IMR-90 (cell line): ENCODE measurements around the gene DLD. TPM values are rescaled to one million over a fixed set of nuclear protein-coding genes. Genes with fewer than 3 reads are reported as not detected.
A peak's percentile ranks its signal among the peaks of the same experiment; 100 is the strongest.

Experiments
- ATAC-seq: fragments of 200-7000 bp; cut with Tn5 transposase; 2 replicates; pipeline ENCODE4 v1.9.1; 2020; ENCODE audit warnings: low read depth, mild to moderate bottlenecking, moderate library complexity
- BruUV-seq: library from RNA; stranded (reverse); fragments of 400-500 nt; replicated peaks from 2 replicates; lab custom pipeline; 2021; lab: Mats Ljungman, UMichigan
- CTCF ChIA-PET: fragments of 300-600 bp; formaldehyde crosslinking; extraction: SDS; loops from one replicate; lab custom pipeline; 2021; ENCODE audit warnings: antibody characterized with exemption; lab: Yijun Ruan, JAX
- POLR2A ChIA-PET: fragments of 300-600 bp; sonication (Branson Sonifier 250); formaldehyde crosslinking; loops from one replicate; lab custom pipeline; 2022; ENCODE audit warnings: antibody characterized with exemption; ENCODE audit not compliant: unreplicated experiment; lab: Charles Lee
- DNase-seq: peaks from one replicate; pipeline ENCODE4 v3.0.0; 2013
- H2AFZ ChIP-seq: replicated peaks from 2 replicates; pipeline ENCODE3; 2013; ENCODE audit warnings: low read length, mild to moderate bottlenecking; ENCODE audit not compliant: poor library complexity
- H2AK5ac ChIP-seq: 2 replicates; pipeline ENCODE4 v1.6.1; 2013; ENCODE audit warnings: low read depth, low read length, inconsistent platforms
- H2AK9ac ChIP-seq: replicated peaks from 2 replicates; pipeline ENCODE3; 2013; ENCODE audit warnings: mild to moderate bottlenecking, low read depth, low read length, moderate library complexity; ENCODE audit not compliant: poor library complexity
- H2BK120ac ChIP-seq: 2 replicates; pipeline ENCODE4 v1.6.1; 2013; ENCODE audit warnings: low read depth, low read length, inconsistent platforms
- H2BK15ac ChIP-seq: 3 replicates; pipeline ENCODE4 v1.6.1; 2013; ENCODE audit warnings: low read depth, low read length, inconsistent platforms
- H2BK20ac ChIP-seq: 2 replicates; pipeline ENCODE4 v1.6.1; 2013; ENCODE audit warnings: low read depth, mild to moderate bottlenecking, inconsistent platforms, low read length, moderate library complexity
- H2BK5ac ChIP-seq: 2 replicates; pipeline ENCODE4 v1.6.1; 2013; ENCODE audit warnings: mild to moderate bottlenecking, low read depth, low read length, inconsistent platforms; ENCODE audit not compliant: poor library complexity, severe bottlenecking
- H3K14ac ChIP-seq: replicated peaks from 2 replicates; pipeline ENCODE4 v1.6.1; 2013; ENCODE audit warnings: low read depth, low read length, inconsistent platforms
- H3K18ac ChIP-seq: 2 replicates; pipeline ENCODE4 v1.6.1; 2013; ENCODE audit warnings: low read depth, low read length, control low read depth
- H3K23ac ChIP-seq: 2 replicates; pipeline ENCODE4 v1.6.1; 2013; ENCODE audit warnings: low read depth, low read length, inconsistent platforms
- H3K27ac ChIP-seq: 2 replicates; pipeline ENCODE4 v1.5.1; 2013; ENCODE audit warnings: mild to moderate bottlenecking, control low read depth, low read length; ENCODE audit not compliant: insufficient read depth
- H3K27me3 ChIP-seq: 2 replicates; pipeline ENCODE4 v1.6.1; 2013; ENCODE audit warnings: low read length; ENCODE audit not compliant: control insufficient read depth, insufficient read depth
- H3K36me3 ChIP-seq: 2 replicates; pipeline ENCODE4 v1.6.1; 2013; ENCODE audit warnings: low read length, mixed read lengths; ENCODE audit not compliant: control insufficient read depth, insufficient read depth
- H3K4ac ChIP-seq: 2 replicates; pipeline ENCODE4 v1.6.1; 2013; ENCODE audit warnings: low read depth, low read length, inconsistent platforms
- H3K4me1 ChIP-seq: 2 replicates; pipeline ENCODE4 v1.6.1; 2013; ENCODE audit warnings: low read length, mixed read lengths; ENCODE audit not compliant: control insufficient read depth, insufficient read depth
- H3K4me2 ChIP-seq: 2 replicates; pipeline ENCODE4 v1.6.1; 2013; ENCODE audit warnings: low read depth, mild to moderate bottlenecking, control low read depth, low read length, moderate library complexity
- H3K4me3 ChIP-seq: 2 replicates; pipeline ENCODE4 v1.5.1; 2013; ENCODE audit warnings: low read depth, mild to moderate bottlenecking, control low read depth, low read length, moderate library complexity; ENCODE audit not compliant: insufficient read depth
- H3K56ac ChIP-seq: 2 replicates; pipeline ENCODE4 v1.6.1; 2013; ENCODE audit warnings: low read length, inconsistent platforms; ENCODE audit not compliant: insufficient read depth; ENCODE audit errors: extremely low read depth
- H3K79me1 ChIP-seq, 2 experiments: 2 replicates each; pipeline ENCODE4 v1.6.1; 2013; ENCODE audit warnings: low read length in 2 of 2, inconsistent platforms in 1 of 2, low read depth in 1 of 2
- H3K9ac ChIP-seq: 2 replicates; pipeline ENCODE4 v1.6.1; 2013; ENCODE audit warnings: low read depth, low read length, control low read depth
- H3K9me1 ChIP-seq: 2 replicates; pipeline ENCODE4 v1.6.1; 2013; ENCODE audit warnings: low read length, inconsistent platforms; ENCODE audit not compliant: insufficient read depth
- H3K9me3 ChIP-seq: 2 replicates; pipeline ENCODE4 v1.6.1; 2013; ENCODE audit warnings: low read length; ENCODE audit not compliant: control insufficient read depth, insufficient read depth
- H4K20me1 ChIP-seq: 2 replicates; pipeline ENCODE4 v1.6.1; 2013; ENCODE audit warnings: low read length, inconsistent platforms; ENCODE audit not compliant: insufficient read depth
- H4K5ac ChIP-seq: 2 replicates; pipeline ENCODE4 v1.6.1; 2013; ENCODE audit warnings: mild to moderate bottlenecking, low read depth, low read length, control low read depth
- H4K8ac ChIP-seq, 2 experiments: 2 replicates each; pipeline ENCODE4 v1.6.1; 2013; ENCODE audit warnings: low read depth in 2 of 2, low read length in 2 of 2, control low read depth in 1 of 2, inconsistent platforms in 1 of 2
- H4K91ac ChIP-seq: 2 replicates; pipeline ENCODE4 v1.6.1; 2013; ENCODE audit warnings: low read depth, low read length, inconsistent platforms; ENCODE audit not compliant: insufficient read depth
- BHLHE40 ChIP-seq: fragments of 150-350 bp; IDR thresholded peaks from 2 replicates; pipeline ENCODE4 v1.6.1; 2016; ENCODE audit warnings: mild to moderate bottlenecking, low read depth, low read length
- CEBPB ChIP-seq: IDR thresholded peaks from 2 replicates; pipeline ENCODE4 v1.6.1; 2012; ENCODE audit warnings: low read depth, low read length, improper control_type of control experiment
- CHD1 ChIP-seq: IDR thresholded peaks from 2 replicates; pipeline ENCODE4 v1.6.1; 2012; ENCODE audit warnings: low read depth, low read length, improper control_type of control experiment
- FOS ChIP-seq: fragments of 150-350 bp; IDR thresholded peaks from 2 replicates; pipeline ENCODE4 v1.6.1; 2016; ENCODE audit warnings: low read depth, low read length
- MAFK ChIP-seq: IDR thresholded peaks from 2 replicates; pipeline ENCODE4 v1.6.1; 2012; ENCODE audit warnings: low read depth, low read length, improper control_type of control experiment
- MAZ ChIP-seq: IDR thresholded peaks from 2 replicates; pipeline ENCODE4 v1.6.1; 2012; ENCODE audit warnings: low read depth, mild to moderate bottlenecking, low read length, improper control_type of control experiment, moderate library complexity, borderline replicate concordance
- MXI1 ChIP-seq: IDR thresholded peaks from 2 replicates; pipeline ENCODE4 v1.6.1; 2012; ENCODE audit warnings: low read depth, mild to moderate bottlenecking, low read length, moderate library complexity, borderline replicate concordance
- NFE2L2 ChIP-seq: fragments of 150-350 bp; IDR thresholded peaks from 2 replicates; pipeline ENCODE4 v1.6.1; 2016; ENCODE audit warnings: low read depth, mild to moderate bottlenecking, low read length
- POLR2A ChIP-seq: IDR thresholded peaks from 2 replicates; pipeline ENCODE4 v1.6.1; 2012; ENCODE audit warnings: mild to moderate bottlenecking, low read depth, low read length
- RAD21 ChIP-seq: IDR thresholded peaks from 2 replicates; pipeline ENCODE4 v1.6.1; 2012; ENCODE audit warnings: low read length, improper control_type of control experiment
- RCOR1 ChIP-seq: IDR thresholded peaks from 2 replicates; pipeline ENCODE4 v1.6.1; 2012; ENCODE audit warnings: mild to moderate bottlenecking, low read length, improper control_type of control experiment; ENCODE audit not compliant: insufficient replicate concordance
- RFX5 ChIP-seq: IDR thresholded peaks from 2 replicates; pipeline ENCODE4 v1.8.0; 2012; ENCODE audit warnings: low read depth, mild to moderate bottlenecking, low read length, moderate library complexity
- SMC3 ChIP-seq: fragments of 150-350 bp; IDR thresholded peaks from 2 replicates; pipeline ENCODE4 v1.6.1; 2016; ENCODE audit warnings: low read depth, mild to moderate bottlenecking, antibody characterized with exemption, low read length, moderate library complexity
- WGBS, 2 experiments: methylation state at CpG; one replicate each; pipeline versions ENCODE4 v1.1.5 to v1.1.7; 2013; ENCODE audit warnings: missing lambda C conversion rate in 2 of 2; ENCODE audit not compliant: insufficient read length in 1 of 2; ENCODE audit errors: extremely low coverage in 2 of 2; 5-methylcytosine and 5-hydroxymethylcytosine counted together
- dilution Hi-C: fragments of 300-500 bp; cut with HindIII; formaldehyde crosslinking; loops from one replicate; pipeline ENCODE4 v1.14.3; 2018; ENCODE audit warnings: low sequenced_read_pairs; ENCODE audit not compliant: unreplicated experiment
- in situ Hi-C: fragments of 300-500 bp; cut with MboI; formaldehyde crosslinking; loops from 3 replicates; pipeline ENCODE4 v1.14.3; 2019; ENCODE audit warnings: low sequenced_read_pairs, inconsistent platforms, mixed read lengths
- intact Hi-C: fragments of 100-400 bp; cut with micrococcal nuclease; formaldehyde crosslinking; loops from 2 replicates; pipeline ENCODE4 v1.10.0; 2022
- polyA plus RNA-seq, 3 experiments: library from polyadenylated mRNA; depleted of rRNA; stranded (reverse); fragments of >200 nt; gene quantifications; 2 replicates each; pipeline ENCODE4 v1.2.3, GENCODE V29; 2012; ENCODE audit warnings: low replicate concordance in 1 of 3
- total RNA-seq: library from RNA; depleted of rRNA; stranded (reverse); fragments of >200 nt; gene quantifications from 2 replicates; pipeline ENCODE4 v1.2.3, GENCODE V29; 2012
- TF ChIP-seq, protein P1 (sequence below): conservative IDR thresholded peaks from 2 replicates; pipeline ENCODE4 v1.5.1; 2012; ENCODE audit warnings: mild to moderate bottlenecking, low read depth, low read length, improper control_type of control experiment
- TF ChIP-seq, protein P2 (sequence below): fragments of 150-350 bp; IDR thresholded peaks from 2 replicates; pipeline ENCODE4 v1.6.1; 2016; ENCODE audit warnings: low read depth, mild to moderate bottlenecking, low read length, moderate library complexity, borderline replicate concordance
- TF ChIP-seq, protein P3 (sequence below): fragments of 150-350 bp; IDR thresholded peaks from 2 replicates; pipeline ENCODE4 v1.6.1; 2017; ENCODE audit warnings: mild to moderate bottlenecking, antibody characterized with exemption, low read length, low read depth

DLD gene
- total and polyA plus RNA-seq, 2 of the 4 experiments (the other 2 are of a cell fraction) = 121 to 361 TPM

DNA sequence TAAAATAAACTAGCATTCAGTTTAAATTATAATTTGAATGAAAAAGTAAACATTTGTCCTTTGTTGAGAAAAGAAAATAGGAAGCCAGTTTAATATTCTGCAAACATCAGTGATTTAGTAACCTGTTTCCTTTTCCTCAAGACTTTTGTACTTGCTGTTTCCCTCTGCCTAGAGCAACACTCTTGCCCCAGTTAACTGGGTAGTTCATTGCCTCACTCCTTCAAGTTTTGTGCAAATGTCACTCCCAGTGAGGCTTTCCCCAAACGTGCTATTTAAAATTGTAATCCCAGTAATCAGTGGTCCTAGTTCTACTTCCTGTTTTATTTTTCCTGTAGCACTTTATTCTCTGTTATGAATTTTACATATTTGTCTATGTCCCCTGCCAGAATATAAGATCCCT lies 23.8 kb downstream of the DLD start:
- no peak overlapping the region for H3K18ac ChIP-seq
- H4K91ac ChIP-seq = no peak overlapping the region
- no TSS peak for BruUV-seq
- H4K8ac ChIP-seq = no peak overlapping the region
- DNase-seq (no peak), ATAC-seq (no peak)
- no peak overlapping the region for H2BK120ac ChIP-seq
- H3K79me1 ChIP-seq = peaks cover 6 to 9% of the 10 kb centered on the region in 2 experiments; a peak in 3 of 4 replicates
- ChIA-PET POLR2A (no interaction called here), CTCF (no interaction called here)
- no peak overlapping the region for H2BK15ac ChIP-seq
- H2AK9ac ChIP-seq = no peak overlapping the region
- no CpG with 5 or more reads among the region's 1 CpG for WGBS, 2 experiments
- H3K4me3 ChIP-seq = no peak overlapping the region
- H2AK5ac ChIP-seq = no peak overlapping the region
- H3K9me3 ChIP-seq = no peaks in the 10 kb centered on the region
- no peak overlapping the region for H3K14ac ChIP-seq
- TF ChIP-seq MAZ = no peak
- TF ChIP-seq SMC3 = no peak
- no peak for TF ChIP-seq BHLHE40
- TF ChIP-seq FOS = no peak
- TF ChIP-seq, protein P1, sequence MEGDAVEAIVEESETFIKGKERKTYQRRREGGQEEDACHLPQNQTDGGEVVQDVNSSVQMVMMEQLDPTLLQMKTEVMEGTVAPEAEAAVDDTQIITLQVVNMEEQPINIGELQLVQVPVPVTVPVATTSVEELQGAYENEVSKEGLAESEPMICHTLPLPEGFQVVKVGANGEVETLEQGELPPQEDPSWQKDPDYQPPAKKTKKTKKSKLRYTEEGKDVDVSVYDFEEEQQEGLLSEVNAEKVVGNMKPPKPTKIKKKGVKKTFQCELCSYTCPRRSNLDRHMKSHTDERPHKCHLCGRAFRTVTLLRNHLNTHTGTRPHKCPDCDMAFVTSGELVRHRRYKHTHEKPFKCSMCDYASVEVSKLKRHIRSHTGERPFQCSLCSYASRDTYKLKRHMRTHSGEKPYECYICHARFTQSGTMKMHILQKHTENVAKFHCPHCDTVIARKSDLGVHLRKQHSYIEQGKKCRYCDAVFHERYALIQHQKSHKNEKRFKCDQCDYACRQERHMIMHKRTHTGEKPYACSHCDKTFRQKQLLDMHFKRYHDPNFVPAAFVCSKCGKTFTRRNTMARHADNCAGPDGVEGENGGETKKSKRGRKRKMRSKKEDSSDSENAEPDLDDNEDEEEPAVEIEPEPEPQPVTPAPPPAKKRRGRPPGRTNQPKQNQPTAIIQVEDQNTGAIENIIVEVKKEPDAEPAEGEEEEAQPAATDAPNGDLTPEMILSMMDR = no peak
- TF ChIP-seq RFX5 = no peak
- no peak for TF ChIP-seq CHD1
- TF ChIP-seq RAD21 = no peak
- no peak for TF ChIP-seq CEBPB
- no peak for TF ChIP-seq POLR2A
- TF ChIP-seq NFE2L2 = no peak
- TF ChIP-seq RCOR1 = no peak
- no peak for TF ChIP-seq MAFK
- no peak for TF ChIP-seq MXI1
- TF ChIP-seq, protein P2, sequence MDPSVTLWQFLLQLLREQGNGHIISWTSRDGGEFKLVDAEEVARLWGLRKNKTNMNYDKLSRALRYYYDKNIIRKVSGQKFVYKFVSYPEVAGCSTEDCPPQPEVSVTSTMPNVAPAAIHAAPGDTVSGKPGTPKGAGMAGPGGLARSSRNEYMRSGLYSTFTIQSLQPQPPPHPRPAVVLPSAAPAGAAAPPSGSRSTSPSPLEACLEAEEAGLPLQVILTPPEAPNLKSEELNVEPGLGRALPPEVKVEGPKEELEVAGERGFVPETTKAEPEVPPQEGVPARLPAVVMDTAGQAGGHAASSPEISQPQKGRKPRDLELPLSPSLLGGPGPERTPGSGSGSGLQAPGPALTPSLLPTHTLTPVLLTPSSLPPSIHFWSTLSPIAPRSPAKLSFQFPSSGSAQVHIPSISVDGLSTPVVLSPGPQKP = no peak
- TF ChIP-seq, protein P3, sequence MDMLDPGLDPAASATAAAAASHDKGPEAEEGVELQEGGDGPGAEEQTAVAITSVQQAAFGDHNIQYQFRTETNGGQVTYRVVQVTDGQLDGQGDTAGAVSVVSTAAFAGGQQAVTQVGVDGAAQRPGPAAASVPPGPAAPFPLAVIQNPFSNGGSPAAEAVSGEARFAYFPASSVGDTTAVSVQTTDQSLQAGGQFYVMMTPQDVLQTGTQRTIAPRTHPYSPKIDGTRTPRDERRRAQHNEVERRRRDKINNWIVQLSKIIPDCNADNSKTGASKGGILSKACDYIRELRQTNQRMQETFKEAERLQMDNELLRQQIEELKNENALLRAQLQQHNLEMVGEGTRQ = no peak
- H3K9ac ChIP-seq = no peak overlapping the region
- dilution Hi-C loops (no loop called here), in situ Hi-C loops (no loop called here), intact Hi-C loops (no loop called here)
- H3K27me3 ChIP-seq = no peaks in the 10 kb centered on the region
- H3K9me1 ChIP-seq = peaks cover 3% of the 10 kb centered on the region
- no peaks in the 10 kb centered on the region for H4K20me1 ChIP-seq
- H3K36me3 ChIP-seq = peaks cover 18% of the 10 kb centered on the region
- no peak overlapping the region for H2BK20ac ChIP-seq
- H3K4me1 ChIP-seq = no peaks in the 10 kb centered on the region
- no peak overlapping the region for H3K4ac ChIP-seq
- H2AFZ ChIP-seq = no peak overlapping the region
- H3K4me2 ChIP-seq = no peak overlapping the region
- H3K27ac ChIP-seq = no peak overlapping the region
- H3K56ac ChIP-seq = no peak overlapping the region
- H2BK5ac ChIP-seq = no peak overlapping the region
- H4K5ac ChIP-seq = 0 out of 2 replicates have a peak overlapping the region, but pooled peaks have one; percentile 56
- no peak overlapping the region for H3K23ac ChIP-seq
